GM12878 (cell line): Measurements from ENCODE around the gene TCF12.

Experiments used
- CTCF ChIP-seq, 3 experiments: IDR thresholded peaks in 2 of 3; conservative IDR thresholded peaks in 1 of 3; 2 replicates each; pipeline ENCODE4 v1.5.1; 2011; ENCODE audit warnings: low read depth in 3 of 3, low read length in 3 of 3, mild to moderate bottlenecking in 3 of 3, control low read depth in 2 of 3, moderate library complexity in 2 of 3, inconsistent platforms in 1 of 3, mixed read lengths in 1 of 3; ENCODE audit not compliant: control insufficient read depth in 2 of 3, insufficient read depth in 1 of 3; ENCODE audit errors: extremely low read depth in 1 of 3
- EP300 ChIP-seq, 2 experiments: fragments of 150-350 bp in 1 of 2; IDR thresholded peaks; 2 replicates each; pipeline ENCODE4 v1.6.1; 2011 to 2012; ENCODE audit warnings: low read depth in 2 of 2, low read length in 2 of 2, borderline replicate concordance in 1 of 2, improper control_type of control experiment in 1 of 2, inconsistent platforms in 1 of 2; ENCODE audit not compliant: control insufficient read depth in 1 of 2
- ETV6 ChIP-seq, 2 experiments: fragments of 450-650 bp in 1 of 2; IDR thresholded peaks in 1 of 2; conservative IDR thresholded peaks in 1 of 2; 2 replicates each; pipeline ENCODE4 v1.6.1; 2014; ENCODE audit warnings: antibody characterized with exemption in 1 of 2, borderline replicate concordance in 1 of 2, low read depth in 1 of 2, mild to moderate bottlenecking in 1 of 2, moderate library complexity in 1 of 2
- JUND ChIP-seq: IDR thresholded peaks from 2 replicates; pipeline ENCODE4 v1.6.1; 2012; ENCODE audit warnings: low read depth, mild to moderate bottlenecking, low read length, improper control_type of control experiment, moderate library complexity
- POLR2AphosphoS5 ChIP-seq: IDR thresholded peaks from 2 replicates; pipeline ENCODE4 v1.6.1; 2011; ENCODE audit warnings: mild to moderate bottlenecking, low read length, inconsistent platforms
- RELA ChIP-seq: fragments of 450-650 bp; IDR thresholded peaks from 2 replicates; pipeline ENCODE4 v1.8.0; 2014; ENCODE audit warnings: borderline replicate concordance; ENCODE audit not compliant: partially characterized antibody
- USF2 ChIP-seq: IDR thresholded peaks from 2 replicates; pipeline ENCODE4 v1.6.1; 2011; ENCODE audit warnings: low read depth, low read length, improper control_type of control experiment, borderline replicate concordance
- ZBED1 ChIP-seq: IDR thresholded peaks from 2 replicates; pipeline ENCODE4 v1.6.1; 2016; ENCODE audit warnings: borderline replicate concordance
- ZNF207 ChIP-seq: fragments of 450-650 bp; IDR thresholded peaks from 2 replicates; pipeline ENCODE4 v1.6.1; 2014; ENCODE audit warnings: antibody characterized with exemption, mild to moderate bottlenecking, borderline replicate concordance

GRCh38 chr15:57060799-57061198 is 142.4 kb downstream of the TCF12 start:
- TF ChIP-seq EP300 (IDR thresholded peaks at IDR 0.05; ENCODE audit: borderline replicate concordance in 1 of 2, control insufficient read depth in 1 of 2, low read depth in 2 of 2, low read length in 2 of 2) (no peak), POLR2AphosphoS5 (no peak), JUND (no peak), USF2 (no peak), CTCF (IDR thresholded peaks at IDR 0.05 in 2 of 3, conservative IDR thresholded peaks at IDR 0.05 in 1 of 3; ENCODE audit: control insufficient read depth in 2 of 3, extremely low read depth in 1 of 3, insufficient read depth in 1 of 3, low read depth in 3 of 3, low read length in 3 of 3) (no peak), RELA (no peak), ZNF207 (no peak), ETV6 (conservative IDR thresholded peaks at IDR 0.05 in 1 of 2, IDR thresholded peaks at IDR 0.05 in 1 of 2; ENCODE audit: borderline replicate concordance in 1 of 2, low read depth in 1 of 2) (no peak), ZBED1 (no peak)
